Skin epidermis (tissue), 12 donors: ENCODE data around the gene WFIKKN1.
A peak's percentile ranks its signal among the peaks of the same experiment; 100 is the strongest.

Experiments
- H3K27ac ChIP-seq, 21 experiments: fragments of 200-600 bp; sonication (generic) in 11 of 21; one replicate each; pipeline ENCODE4 v1.5.0; 2020; ENCODE audit warnings: mild to moderate bottlenecking in 3 of 21, inconsistent platforms in 2 of 21, moderate library complexity in 2 of 21
- H3K4me3 ChIP-seq, 7 experiments: fragments of 200-600 bp; sonication (generic) in 2 of 7; one replicate each; pipeline ENCODE4 v1.5.0; 2020; ENCODE audit warnings: inconsistent platforms in 2 of 7, mild to moderate bottlenecking in 2 of 7, moderate library complexity in 1 of 7

WFIKKN1 gene

DNA sequence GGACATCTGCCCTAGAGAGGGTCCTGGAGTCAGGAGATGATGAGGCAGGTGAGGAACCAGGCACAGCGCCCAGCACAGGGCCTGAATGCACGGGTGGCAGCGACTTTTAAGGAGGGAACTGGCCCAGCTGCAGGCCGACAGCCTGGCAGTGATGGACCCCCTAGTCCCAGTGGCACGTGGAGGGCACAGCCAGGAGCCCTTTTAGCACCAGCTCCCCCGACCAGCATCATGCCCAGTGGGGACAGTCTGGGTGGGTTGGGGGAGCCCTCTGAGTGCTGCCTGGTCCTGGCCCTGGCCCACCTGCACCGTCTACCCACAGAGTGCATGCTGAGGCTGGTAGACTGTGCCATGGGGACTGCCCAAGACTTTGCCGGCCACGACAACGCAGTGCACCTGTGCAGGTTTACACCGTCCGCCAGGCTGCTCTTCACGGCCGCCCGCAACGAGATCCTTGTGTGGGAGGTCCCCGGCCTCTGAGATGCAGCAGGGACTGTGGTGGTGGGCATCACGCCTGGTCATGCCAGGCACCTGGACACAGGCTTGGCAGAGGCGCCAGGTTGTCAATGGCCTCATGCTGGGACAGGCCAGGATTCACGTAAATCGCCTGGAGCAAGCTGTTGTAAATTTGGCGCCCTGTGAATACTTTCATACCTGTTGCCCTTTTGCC, 36.5 kb downstream of the WFIKKN1 start:
- peak overlapping the region in 5 of 7 experiments; percentile 83 to 98 (median 96) for H3K4me3 ChIP-seq
- peak overlapping the region in 20 of 21 experiments; percentile 5 to 96 (median 90) for H3K27ac ChIP-seq

DNA sequence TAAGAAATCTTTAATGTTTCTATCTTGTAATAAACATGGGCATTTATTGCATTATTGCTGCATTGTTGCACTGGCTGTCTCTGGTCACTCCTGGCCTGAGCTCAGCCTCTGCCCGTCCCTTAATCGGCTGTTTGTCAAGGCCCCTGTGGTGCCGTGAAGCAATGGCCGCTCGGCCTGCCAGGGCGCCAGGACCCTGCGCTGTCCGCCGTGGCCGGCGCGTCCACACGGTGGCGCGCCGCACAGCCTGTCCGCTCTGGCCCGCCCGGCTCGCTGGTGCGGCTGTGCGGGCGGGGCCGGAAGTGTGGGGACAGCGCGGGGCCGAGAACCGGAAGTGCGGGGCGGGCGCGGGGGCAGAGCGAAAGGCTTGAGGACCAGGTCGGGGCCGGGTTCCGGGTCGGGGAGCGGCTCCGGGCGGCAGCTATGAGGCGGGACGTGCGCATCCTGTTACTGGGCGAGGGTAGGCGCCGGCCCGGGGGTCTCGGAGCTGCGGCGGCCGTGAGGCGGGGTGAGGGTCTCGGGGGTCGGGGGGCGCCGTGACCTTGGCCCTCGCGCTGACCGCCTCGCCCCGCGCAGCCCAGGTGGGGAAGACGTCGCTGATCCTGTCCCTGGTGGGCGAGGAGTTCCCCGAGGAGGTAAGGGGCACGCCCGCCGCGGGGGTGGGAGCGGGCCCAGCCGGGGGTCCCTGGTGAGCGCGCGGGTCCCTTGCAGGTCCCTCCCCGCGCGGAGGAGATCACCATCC, 37.2 kb downstream of the WFIKKN1 start, which contains the start of gene RHOT2:
RHOT2 (plus strand) TSS at position 353 of the 739 bp plus-strand sequence; CDS start at position 421, 68 bp downstream.
- Histone ChIP-seq H3K27ac (peak within 1 kb of the TSS; percentile 82 to 98 (median 93)), H3K4me3 (peak within 1 kb of the TSS; percentile 70 to 98 (median 94))

DNA sequence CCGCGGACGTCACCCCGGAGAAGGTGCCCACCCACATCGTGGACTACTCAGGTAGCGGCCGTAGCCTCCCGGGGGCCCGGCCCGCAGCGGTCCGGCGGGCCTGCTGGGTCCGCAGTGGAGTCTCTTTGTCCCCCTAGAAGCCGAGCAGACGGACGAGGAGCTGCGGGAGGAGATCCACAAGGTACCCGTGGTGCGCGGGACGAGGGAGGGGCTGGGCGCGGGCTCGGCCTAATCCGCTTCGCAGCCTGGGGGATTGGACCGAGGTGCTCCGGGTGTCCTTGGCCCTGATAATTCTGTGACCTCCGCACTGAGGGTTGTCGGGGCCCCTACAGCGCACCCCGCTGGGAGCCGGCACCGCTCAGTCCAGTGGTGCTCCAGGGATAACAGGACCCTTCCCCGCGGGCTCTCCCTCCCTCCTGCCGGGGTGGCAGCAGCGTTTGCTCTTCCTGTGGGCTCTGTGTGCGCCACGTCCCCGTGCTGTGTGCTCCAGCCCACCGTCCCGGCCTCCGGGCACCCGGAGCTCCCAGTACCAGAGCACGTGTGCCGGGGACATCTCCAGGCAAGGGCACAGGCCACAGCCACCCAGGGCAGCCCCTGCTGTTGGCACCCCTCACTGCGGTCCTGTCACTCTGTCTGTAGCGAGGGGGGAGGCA, 37.9 kb downstream of the WFIKKN1 start:
- Histone ChIP-seq H3K4me3 (peak overlapping the region; percentile 70 to 98 (median 94)), H3K27ac (peak overlapping the region; percentile 82 to 98 (median 93))

DNA sequence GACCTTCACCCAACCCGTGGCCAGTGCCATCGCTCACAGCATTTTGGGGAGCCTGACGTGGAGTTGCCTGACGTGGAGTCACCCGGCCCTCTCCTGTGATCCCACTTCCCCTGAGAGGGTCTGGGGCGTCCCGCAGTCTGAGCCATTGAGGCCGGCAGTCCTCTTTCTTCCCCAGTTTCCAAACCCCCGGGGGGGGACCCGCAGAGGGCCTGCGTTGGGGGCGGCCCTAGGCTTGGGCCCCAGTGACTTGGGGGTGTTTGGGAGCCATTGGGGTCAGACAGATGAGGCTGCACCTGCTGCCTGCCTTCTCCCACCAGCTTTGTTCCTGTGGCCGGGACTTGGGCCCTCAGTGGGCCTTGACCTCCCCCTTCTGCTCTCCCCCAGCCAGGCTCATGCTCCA, 38.9 kb downstream of the WFIKKN1 start:
- Histone ChIP-seq H3K4me3 (no peak overlapping the region), H3K27ac (peak overlapping the region in 1 of 21 experiments; percentile 98)

DNA sequence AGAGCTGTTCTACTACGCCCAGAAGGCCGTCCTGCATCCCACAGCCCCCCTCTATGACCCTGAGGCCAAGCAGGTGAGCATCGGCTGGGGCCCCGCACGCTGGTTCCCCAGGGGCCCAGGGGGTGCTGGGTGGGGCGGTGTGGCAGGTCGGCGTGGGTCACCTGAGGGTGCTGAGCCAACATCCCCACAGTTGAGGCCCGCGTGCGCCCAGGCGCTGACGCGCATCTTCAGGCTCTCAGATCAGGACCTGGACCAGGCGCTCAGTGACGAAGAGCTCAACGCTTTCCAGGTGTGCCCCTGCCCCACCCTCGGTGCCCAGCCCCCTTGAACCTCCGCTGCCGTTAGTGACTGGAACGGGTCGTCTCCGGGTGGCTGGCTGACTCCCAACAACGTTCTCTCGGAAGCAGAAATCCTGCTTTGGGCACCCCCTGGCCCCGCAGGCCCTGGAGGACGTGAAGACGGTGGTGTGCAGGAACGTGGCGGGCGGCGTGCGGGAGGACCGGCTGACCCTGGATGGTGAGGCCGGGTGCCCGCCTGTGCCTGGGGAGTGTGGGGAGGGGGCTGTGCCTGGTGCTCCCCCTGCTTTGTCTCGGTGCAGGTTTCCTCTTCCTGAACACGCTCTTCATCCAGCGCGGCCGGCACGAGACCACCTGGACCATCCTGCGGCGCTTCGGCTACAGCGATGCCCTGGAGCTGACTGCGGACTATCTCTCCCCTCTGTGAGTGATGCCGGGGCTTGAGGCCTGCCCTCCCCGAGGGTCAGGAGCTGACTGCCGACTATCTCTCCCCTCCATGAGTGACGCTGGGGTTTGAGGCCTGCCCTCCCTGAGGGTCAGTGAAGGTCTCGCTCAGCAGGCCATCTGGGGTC, 39.9 kb downstream of the WFIKKN1 start:
- Histone ChIP-seq H3K4me3 (no peak overlapping the region), H3K27ac (no peak overlapping the region)

DNA sequence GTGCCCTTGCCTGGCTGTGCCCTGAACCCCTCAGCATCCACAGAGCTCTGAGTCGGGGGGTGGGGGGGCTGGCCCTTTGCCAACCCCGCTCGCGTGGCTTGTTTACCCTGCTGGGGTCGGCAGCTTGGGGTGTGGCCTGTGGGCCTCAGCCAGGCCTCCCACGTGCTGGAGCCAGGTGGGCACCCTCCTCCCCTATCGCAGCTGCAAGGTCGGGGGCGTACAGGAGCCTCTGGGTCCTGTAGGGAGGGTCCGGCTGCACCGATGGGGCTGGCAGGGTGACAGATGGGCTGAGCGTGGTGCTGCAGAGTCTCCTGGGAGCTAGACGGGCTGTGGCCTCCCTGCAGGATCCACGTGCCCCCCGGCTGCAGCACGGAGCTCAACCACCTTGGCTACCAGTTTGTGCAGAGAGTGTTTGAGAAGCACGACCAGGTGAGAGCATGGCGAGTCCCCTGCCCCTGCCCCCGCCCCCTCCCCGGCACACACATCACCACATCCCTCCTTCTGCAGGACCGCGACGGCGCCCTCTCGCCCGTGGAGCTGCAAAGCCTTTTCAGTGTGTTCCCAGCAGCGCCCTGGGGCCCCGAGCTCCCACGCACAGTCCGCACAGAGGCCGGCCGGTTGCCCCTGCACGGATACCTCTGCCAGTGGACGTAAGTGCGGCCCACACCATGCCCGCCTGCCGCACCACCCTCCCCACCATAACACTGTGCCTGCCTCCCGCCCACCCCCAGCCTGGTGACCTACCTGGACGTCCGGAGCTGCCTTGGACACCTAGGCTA, 40.8 kb downstream of the WFIKKN1 start:
- Histone ChIP-seq H3K4me3 (no peak overlapping the region), H3K27ac (no peak overlapping the region)

DNA sequence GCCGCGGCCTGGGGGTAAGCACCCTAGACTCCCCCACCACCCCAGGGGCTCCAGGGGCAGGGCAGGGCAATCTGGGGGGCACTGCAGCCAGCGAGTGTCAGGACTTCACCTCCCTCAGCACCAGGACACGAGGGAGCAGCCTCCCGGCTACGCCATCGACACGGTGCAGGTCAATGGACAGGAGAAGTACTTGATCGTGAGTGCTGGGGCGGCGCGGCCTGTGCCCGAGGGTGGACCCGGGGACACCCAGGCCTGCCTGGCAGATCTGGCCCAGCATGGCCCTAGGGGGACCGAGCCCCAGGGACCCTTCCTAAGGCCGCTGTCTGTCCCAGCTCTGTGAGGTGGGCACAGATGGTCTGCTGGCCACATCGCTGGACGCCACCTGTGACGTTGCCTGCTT, 41.6 kb downstream of the WFIKKN1 start:
- no peak overlapping the region for H3K27ac ChIP-seq
- no peak overlapping the region for H3K4me3 ChIP-seq

DNA sequence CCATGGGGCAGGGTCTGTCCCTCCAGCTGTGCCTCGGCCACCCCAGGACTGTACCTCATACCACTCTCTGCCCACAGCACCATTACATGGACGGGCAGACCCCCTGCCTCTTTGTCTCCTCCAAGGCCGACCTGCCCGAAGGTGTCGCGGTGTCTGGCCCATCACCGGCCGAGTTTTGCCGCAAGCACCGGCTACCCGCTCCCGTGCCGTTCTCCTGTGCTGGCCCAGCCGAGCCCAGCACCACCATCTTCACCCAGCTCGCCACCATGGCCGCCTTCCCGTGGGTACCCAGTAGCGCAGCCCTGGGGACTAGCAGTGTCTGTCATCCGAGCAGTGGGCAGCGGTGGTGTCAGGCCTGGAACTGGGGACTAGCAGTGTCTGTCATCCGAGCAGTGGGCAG, 42.1 kb downstream of the WFIKKN1 start:
- H3K4me3 ChIP-seq = no peak overlapping the region
- no peak overlapping the region for H3K27ac ChIP-seq

DNA sequence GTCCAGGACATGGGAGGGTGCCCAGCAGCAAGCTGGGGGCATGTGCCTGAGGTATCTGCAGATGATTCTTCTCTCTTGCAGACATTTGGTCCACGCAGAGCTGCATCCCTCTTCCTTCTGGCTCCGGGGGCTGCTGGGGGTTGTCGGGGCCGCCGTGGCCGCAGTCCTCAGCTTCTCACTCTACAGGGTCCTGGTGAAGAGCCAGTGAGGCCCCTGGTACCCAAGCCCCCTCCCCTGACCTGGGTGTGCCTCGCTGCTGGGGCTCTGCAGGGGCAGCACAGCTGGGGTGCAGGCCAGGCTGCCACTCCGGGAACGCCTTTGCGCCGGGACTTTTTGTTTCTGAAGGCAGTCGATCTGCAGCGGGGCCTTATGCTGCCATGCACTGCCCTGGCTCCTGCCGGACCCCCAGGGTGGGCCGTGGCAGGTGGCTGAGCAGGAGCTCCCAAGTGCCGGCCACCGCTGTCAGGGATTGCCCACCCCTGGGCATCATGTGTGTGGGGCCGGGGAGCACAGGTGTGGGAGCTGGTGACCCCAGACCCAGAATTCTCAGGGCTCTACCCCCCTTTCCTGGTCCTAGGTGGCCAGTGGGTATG, 42.7 kb downstream of the WFIKKN1 start:
- Histone ChIP-seq H3K27ac (no peak overlapping the region), H3K4me3 (no peak overlapping the region)

DNA sequence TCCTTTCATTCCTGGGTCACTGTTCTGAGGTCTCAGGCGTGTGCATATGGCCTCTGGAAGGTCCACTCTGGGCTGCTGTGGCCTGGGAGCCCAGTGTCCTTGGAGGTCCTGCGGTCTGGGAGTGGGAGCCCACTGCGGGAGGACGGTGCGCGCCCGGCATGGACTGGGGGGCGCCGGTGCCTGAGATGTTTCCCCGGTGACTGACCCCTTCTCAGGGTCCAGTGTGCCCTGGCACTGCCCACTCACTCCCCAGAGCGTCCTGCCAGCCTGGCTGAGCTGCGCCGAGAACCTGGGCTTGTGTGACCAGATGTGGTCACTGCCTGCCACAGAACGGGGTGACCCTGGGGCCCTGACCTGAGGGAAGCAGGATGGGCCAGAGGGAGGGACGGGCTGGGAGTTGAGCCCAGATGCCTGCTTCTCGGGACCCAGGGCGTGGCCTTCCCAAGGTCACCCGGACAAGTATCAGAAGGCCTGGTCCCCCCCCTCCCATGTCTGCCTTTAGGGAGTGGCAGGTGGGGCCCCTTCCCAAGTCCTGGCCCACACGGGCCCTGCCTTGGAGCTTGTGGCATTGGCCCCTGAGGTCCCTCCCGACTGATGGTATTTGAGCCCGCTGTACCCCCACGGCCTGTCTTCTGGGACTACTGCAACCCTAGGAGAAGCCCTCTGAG, 43.6 kb downstream of the WFIKKN1 start:
- Histone ChIP-seq H3K4me3 (no peak overlapping the region), H3K27ac (no peak overlapping the region)

DNA sequence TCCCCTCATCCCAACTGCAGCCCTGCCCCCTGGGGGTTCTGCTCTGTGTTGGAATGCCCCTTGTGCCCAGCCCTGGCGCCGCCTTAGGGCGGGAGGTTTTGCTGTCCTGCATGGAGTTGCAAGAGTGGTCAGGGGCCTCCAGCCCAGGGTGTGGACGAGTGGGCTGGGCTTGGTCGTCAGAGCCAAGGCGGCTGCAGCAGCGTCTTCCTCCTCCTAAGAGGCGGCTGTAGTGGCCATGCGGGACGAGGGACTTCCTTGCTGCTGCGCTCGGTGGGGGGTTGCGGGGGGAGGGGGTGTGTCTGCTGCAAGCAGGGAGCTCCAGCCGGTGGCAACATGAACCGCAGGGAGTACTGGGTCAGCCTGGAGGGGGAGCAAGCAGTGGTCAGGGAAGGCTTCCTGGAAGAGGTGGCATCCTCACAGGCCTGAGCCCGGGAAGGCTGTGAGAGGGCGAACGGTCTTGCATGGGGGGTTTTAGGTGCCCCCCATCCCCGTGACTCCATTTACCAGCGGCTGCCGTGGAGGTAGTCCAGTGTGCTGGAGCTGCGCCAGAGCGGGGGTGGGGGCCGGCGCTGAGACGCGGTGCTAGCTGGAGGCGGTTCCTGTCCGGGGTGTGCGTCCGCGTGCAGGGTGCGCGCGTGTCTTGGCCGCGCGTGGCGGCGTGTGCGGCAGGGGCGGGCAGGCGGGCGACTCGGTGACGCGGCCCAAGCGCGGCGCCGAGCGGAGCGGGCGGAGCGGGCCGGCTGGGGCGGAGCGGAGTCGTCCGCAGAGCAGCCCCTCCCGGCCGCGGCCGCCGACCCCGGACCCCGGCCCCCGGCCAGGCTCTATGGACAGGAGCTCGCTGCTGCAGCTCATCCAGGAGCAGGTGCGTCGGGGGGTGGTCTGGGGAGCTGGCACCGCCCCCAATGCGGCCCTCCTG, 44.4 kb downstream of the WFIKKN1 start, which contains the start of gene RHBDL1:
RHBDL1 (plus strand) TSS at position 704 of the 916 bp plus-strand sequence; CDS start at position 824, 120 bp downstream.
- Histone ChIP-seq H3K4me3 (peak within 1 kb of the TSS in 3 of 7 experiments; percentile 15 to 32 (median 19)), H3K27ac (peak within 1 kb of the TSS in 1 of 21 experiments; percentile 21)

DNA sequence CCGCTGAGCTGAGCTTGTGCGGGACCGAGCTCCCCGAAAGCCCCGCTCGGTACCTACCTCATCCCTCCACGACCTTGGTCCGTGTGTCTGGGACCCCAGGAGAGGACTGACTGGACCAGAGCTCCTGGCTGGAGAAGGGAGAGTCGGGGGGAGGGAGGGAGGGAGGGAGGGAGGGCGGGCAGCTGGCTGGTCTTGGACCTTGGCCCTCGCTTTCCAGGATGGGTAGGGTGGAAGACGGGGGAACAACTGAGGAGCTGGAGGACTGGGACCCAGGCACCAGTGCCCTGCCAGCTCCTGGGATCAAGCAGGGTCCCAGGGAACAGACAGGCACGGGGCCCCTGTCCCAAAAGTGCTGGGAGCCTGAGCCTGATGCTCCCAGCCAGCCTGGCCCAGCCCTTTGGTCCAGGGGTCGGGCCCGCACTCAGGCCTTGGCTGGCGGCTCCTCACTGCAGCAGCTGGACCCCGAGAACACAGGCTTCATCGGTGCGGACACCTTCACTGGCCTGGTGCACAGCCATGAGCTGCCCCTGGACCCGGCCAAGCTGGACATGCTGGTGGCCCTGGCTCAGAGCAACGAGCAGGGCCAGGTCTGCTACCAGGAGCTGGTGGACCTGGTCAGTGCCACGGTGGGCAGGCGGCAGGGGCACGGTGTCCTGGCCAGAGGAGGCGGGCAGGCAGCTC, 45.2 kb downstream of the WFIKKN1 start:
- Histone ChIP-seq H3K4me3 (peak overlapping the region in 3 of 7 experiments; percentile 15 to 32 (median 19)), H3K27ac (peak overlapping the region in 1 of 21 experiments; percentile 21)

DNA sequence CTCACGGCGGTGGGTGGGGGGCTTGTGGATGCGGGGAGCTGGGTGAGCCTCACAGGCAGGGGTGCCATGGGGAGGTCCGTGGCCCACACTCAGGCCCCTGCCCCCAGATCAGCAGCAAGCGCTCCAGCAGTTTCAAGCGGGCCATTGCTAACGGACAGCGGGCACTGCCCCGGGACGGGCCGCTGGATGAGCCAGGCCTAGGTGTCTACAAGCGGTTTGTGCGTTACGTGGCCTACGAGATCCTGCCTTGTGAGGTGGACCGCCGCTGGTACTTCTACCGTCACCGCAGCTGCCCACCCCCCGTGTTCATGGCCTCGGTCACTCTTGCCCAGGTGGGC, 45.7 kb downstream of the WFIKKN1 start:
- no peak overlapping the region for H3K4me3 ChIP-seq
- peak overlapping the region in 1 of 21 experiments; percentile 21 for H3K27ac ChIP-seq

DNA sequence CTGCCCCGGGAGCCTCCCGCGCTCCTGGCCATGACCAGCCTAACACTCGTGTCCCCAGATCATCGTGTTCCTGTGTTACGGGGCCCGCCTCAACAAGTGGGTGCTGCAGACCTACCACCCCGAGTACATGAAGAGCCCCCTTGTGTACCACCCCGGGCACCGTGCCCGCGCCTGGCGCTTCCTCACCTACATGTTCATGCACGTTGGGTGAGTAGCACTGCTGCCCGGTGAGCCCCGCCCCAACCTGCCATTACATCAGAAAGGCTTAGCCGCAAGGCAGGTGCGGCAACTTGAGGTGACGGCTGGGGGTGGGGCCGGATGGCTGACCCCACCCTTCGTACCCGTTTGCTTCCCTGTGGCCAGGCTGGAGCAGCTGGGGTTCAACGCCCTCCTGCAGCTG, 46.1 kb downstream of the WFIKKN1 start:
- Histone ChIP-seq H3K4me3 (no peak overlapping the region), H3K27ac (peak overlapping the region in 1 of 21 experiments; percentile 21)

DNA sequence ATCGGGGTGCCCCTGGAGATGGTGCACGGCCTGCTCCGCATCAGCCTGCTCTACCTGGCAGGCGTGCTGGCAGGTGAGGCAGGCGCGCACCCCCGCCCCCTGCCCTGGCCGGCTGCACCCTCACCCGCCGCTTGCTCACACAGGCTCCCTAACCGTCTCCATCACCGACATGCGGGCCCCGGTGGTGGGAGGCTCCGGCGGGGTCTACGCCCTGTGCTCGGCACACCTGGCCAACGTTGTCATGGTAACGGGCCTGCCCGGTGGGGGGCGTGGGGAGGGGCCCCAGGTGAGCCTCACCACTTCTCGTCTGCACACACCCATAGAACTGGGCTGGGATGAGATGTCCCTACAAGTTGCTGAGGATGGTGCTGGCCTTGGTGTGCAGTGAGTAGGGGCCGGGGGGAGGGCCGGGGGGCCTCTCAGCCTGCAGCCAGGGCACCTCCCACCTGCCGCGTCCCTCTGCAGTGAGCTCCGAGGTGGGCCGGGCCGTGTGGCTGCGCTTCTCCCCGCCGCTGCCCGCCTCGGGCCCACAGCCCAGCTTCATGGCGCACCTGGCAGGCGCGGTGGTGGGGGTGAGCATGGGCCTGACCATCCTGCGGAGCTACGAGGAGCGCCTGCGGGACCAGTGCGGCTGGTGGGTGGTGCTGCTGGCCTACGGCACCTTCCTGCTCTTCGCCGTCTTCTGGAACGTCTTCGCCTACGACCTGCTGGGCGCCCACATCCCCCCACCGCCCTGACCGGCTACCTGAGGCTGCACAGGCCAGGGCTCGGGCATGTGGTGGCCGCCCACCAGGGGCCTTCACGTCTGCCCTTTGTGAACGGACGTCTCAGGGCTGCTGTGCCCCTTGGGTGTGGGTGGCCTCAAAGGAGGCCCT, 46.8 kb downstream of the WFIKKN1 start:
- peak overlapping the region in 2 of 21 experiments; percentile 14 to 93 for H3K27ac ChIP-seq
- H3K4me3 ChIP-seq = peak overlapping the region in 1 of 7 experiments; percentile 4
